HCT116 (cell line): ENCODE data around the gene ADGRB2. TPM values are rescaled to one million over a fixed set of nuclear protein-coding genes. Genes with fewer than 3 reads are reported as not detected.

Experiments
- ATAC-seq: fragments of 200-7000 bp; cut with Tn5 transposase; 2 replicates; pipeline ENCODE4 v1.9.1; 2020; ENCODE audit warnings: mild to moderate bottlenecking, moderate library complexity
- BruUV-seq: library from RNA; stranded (reverse); fragments of 400-500 nt; replicated peaks from 2 replicates; lab custom pipeline; 2021; lab: Mats Ljungman, UMichigan
- CTCF ChIA-PET: fragments of 300-600 bp; sonication (Branson Sonifier 250); formaldehyde crosslinking; loops from one replicate; lab custom pipeline; 2021; ENCODE audit warnings: antibody characterized with exemption; lab: Charles Lee
- POLR2A ChIA-PET: fragments of 300-600, 350-600 bp; sonication (Branson Sonifier 250); formaldehyde crosslinking; loops from one replicate; lab custom pipeline; 2021; ENCODE audit warnings: antibody characterized with exemption; lab: Charles Lee
- RAD21 ChIA-PET, 2 experiments: fragments of 300-600 bp; sonication (Branson Sonifier 250); formaldehyde crosslinking; loops; one replicate each; lab custom pipeline; 2023; ENCODE audit warnings: low total read pairs in 2 of 2; ENCODE audit not compliant: uncharacterized antibody in 2 of 2, unreplicated experiment in 2 of 2, low non-redundant PET in 1 of 2; lab: Charles Lee
- DNase-seq: peaks from one replicate; pipeline ENCODE4 v3.0.0-alpha.2; 2010; ENCODE audit warnings: low read depth, low spot score
- H2AFZ ChIP-seq: fragments of 200-600 bp; shearing (Covaris generic), sonication (generic); 2 replicates; pipeline ENCODE4 v1.6.1; 2017; ENCODE audit warnings: low read depth, mixed run types, mixed read lengths, antibody characterized with exemption, low read length; ENCODE audit not compliant: poor library complexity, severe bottlenecking
- H3K27ac ChIP-seq: 2 replicates; pipeline ENCODE4 v1.5.1; 2012; ENCODE audit warnings: low read depth, low read length
- H3K27me3 ChIP-seq: fragments of 200-600 bp; sonication (generic); 2 replicates; pipeline ENCODE4 v1.6.1; 2016; ENCODE audit warnings: mixed run types, low read length, mixed read lengths; ENCODE audit not compliant: insufficient read depth
- H3K36me3 ChIP-seq, 2 experiments: fragments of 200-500 bp in 1 of 2; fragments of 200-600 bp in 1 of 2; sonication (Bioruptor generic) in 1 of 2; sonication (generic) in 1 of 2; 2 replicates each; pipeline versions ENCODE4 v1.5.1 to v1.6.1; 2014 to 2016; ENCODE audit warnings: low read length in 2 of 2, inconsistent platforms in 1 of 2, mixed read lengths in 1 of 2, mixed run types in 1 of 2; ENCODE audit not compliant: insufficient read depth in 2 of 2, control insufficient read depth in 1 of 2
- H3K4me1 ChIP-seq, 2 experiments: fragments of 200-600 bp in 1 of 2; sonication (generic) in 1 of 2; 2 replicates each; pipeline versions ENCODE4 v1.5.1 to v1.6.1; 2012 to 2017; ENCODE audit warnings: low read length in 2 of 2, inconsistent platforms in 1 of 2, mild to moderate bottlenecking in 1 of 2, mixed read lengths in 1 of 2, mixed run types in 1 of 2, moderate library complexity in 1 of 2; ENCODE audit not compliant: insufficient read depth in 2 of 2, control insufficient read depth in 1 of 2
- H3K4me2 ChIP-seq: fragments of 200-600 bp; sonication (generic); 2 replicates; pipeline ENCODE4 v1.6.1; 2017; ENCODE audit warnings: mixed run types, low read length, mixed read lengths
- H3K4me3 ChIP-seq, 2 experiments: fragments of 200-600 bp in 1 of 2; sonication (generic) in 1 of 2; replicated peaks in 1 of 2; 2 replicates each; pipeline ENCODE4 v1.5.1; 2011 to 2016; ENCODE audit warnings: low read length in 2 of 2, control low read depth in 1 of 2, low read depth in 1 of 2, mild to moderate bottlenecking in 1 of 2, mixed read lengths in 1 of 2, mixed run types in 1 of 2
- H3K79me2 ChIP-seq: fragments of 200-600 bp; sonication (generic); 2 replicates; pipeline ENCODE4 v1.6.1; 2017; ENCODE audit warnings: mild to moderate bottlenecking, mixed run types, low read length, moderate library complexity, mixed read lengths; ENCODE audit not compliant: insufficient read depth
- H3K9ac ChIP-seq: fragments of 200-600 bp; sonication (generic); 2 replicates; pipeline ENCODE4 v1.6.1; 2016; ENCODE audit warnings: low read length, mixed read lengths
- H3K9me2 ChIP-seq: fragments of 200-600 bp; sonication (generic), shearing (Covaris generic); 2 replicates; pipeline ENCODE4 v1.6.1; 2017; ENCODE audit warnings: mixed run types, mild to moderate bottlenecking, moderate library complexity; ENCODE audit not compliant: insufficient read depth
- H3K9me3 ChIP-seq, 2 experiments: fragments of 200-500 bp in 1 of 2; fragments of 200-600 bp in 1 of 2; sonication (Bioruptor generic) in 1 of 2; sonication (generic) in 1 of 2; 2 replicates each; pipeline ENCODE4 v1.6.1; 2014 to 2017; ENCODE audit warnings: low read length in 2 of 2, mixed read lengths in 2 of 2, inconsistent platforms in 1 of 2, low read depth in 1 of 2, mild to moderate bottlenecking in 1 of 2, mixed run types in 1 of 2, moderate library complexity in 1 of 2; ENCODE audit not compliant: control insufficient read depth in 1 of 2, insufficient read depth in 1 of 2
- H4K20me1 ChIP-seq: fragments of 200-600 bp; sonication (generic), shearing (Covaris generic); 2 replicates; pipeline ENCODE4 v1.6.1; 2017; ENCODE audit warnings: mixed run types, mild to moderate bottlenecking, moderate library complexity; ENCODE audit not compliant: insufficient read depth
- CBX3 ChIP-seq: IDR thresholded peaks from 2 replicates; pipeline ENCODE4 v1.6.1; 2012; ENCODE audit warnings: low read depth
- CEBPB ChIP-seq: IDR thresholded peaks from 2 replicates; pipeline ENCODE4 v1.6.1; 2012; ENCODE audit warnings: low read depth
- EGR1 ChIP-seq: IDR thresholded peaks from 2 replicates; pipeline ENCODE4 v1.6.1; 2012; ENCODE audit warnings: low read depth
- ELF1 ChIP-seq: IDR thresholded peaks from 2 replicates; pipeline ENCODE4 v1.6.1; 2012; ENCODE audit warnings: low read depth, borderline replicate concordance
- POLR2AphosphoS5 ChIP-seq: IDR thresholded peaks from 2 replicates; pipeline ENCODE4 v1.6.1; 2011; ENCODE audit warnings: mild to moderate bottlenecking, low read depth, low read length, moderate library complexity
- RAD21 ChIP-seq: IDR thresholded peaks from 2 replicates; pipeline ENCODE4 v1.6.1; 2012; ENCODE audit warnings: low read depth, mild to moderate bottlenecking
- SIN3A ChIP-seq: IDR thresholded peaks from 2 replicates; pipeline ENCODE4 v1.6.1; 2012; ENCODE audit warnings: low read depth
- SP1 ChIP-seq: IDR thresholded peaks from 2 replicates; pipeline ENCODE4 v1.6.1; 2012; ENCODE audit warnings: low read depth
- ZFX ChIP-seq: fragments of 450-650 bp; IDR thresholded peaks from 2 replicates; pipeline ENCODE4 v1.6.1; 2017
- ZNF274 ChIP-seq: fragments of 200-500 bp; sonication (Bioruptor generic); IDR thresholded peaks from 2 replicates; pipeline ENCODE4 v1.6.1; 2014; ENCODE audit warnings: mild to moderate bottlenecking, low read depth, low read length, inconsistent platforms
- intact Hi-C: fragments of 100-400 bp; cut with micrococcal nuclease; formaldehyde crosslinking; loops from 2 replicates; pipeline ENCODE4 v1.10.0; 2022
- total RNA-seq: library from RNA; stranded (reverse); gene quantifications from one replicate; pipeline ENCODE4 v1.2.1, GENCODE V29; 2021; ENCODE audit not compliant: unreplicated experiment
- TF ChIP-seq, protein P1 (sequence below), 3 experiments: fragments of 200-600 bp in 1 of 3; sonication (generic) in 1 of 3; IDR thresholded peaks in 2 of 3; conservative IDR thresholded peaks in 1 of 3; 2 replicates each; pipeline ENCODE4 v1.5.1; 2012 to 2017; ENCODE audit warnings: low read depth in 2 of 3, low read length in 2 of 3, antibody characterized with exemption in 1 of 3, borderline replicate concordance in 1 of 3, control low read depth in 1 of 3, mild to moderate bottlenecking in 1 of 3, mixed read lengths in 1 of 3, mixed run types in 1 of 3, moderate library complexity in 1 of 3; ENCODE audit not compliant: insufficient read depth in 1 of 3
- TF ChIP-seq, protein P2 (sequence below): IDR thresholded peaks from 2 replicates; pipeline ENCODE4 v1.6.1; 2011; ENCODE audit warnings: mild to moderate bottlenecking, low read length, moderate library complexity; ENCODE audit not compliant: insufficient replicate concordance; ENCODE audit errors: extremely low read depth

The ADGRB2 gene
- total RNA-seq, 1 experiment from 2014 or later, result 10.1 TPM

DNA sequence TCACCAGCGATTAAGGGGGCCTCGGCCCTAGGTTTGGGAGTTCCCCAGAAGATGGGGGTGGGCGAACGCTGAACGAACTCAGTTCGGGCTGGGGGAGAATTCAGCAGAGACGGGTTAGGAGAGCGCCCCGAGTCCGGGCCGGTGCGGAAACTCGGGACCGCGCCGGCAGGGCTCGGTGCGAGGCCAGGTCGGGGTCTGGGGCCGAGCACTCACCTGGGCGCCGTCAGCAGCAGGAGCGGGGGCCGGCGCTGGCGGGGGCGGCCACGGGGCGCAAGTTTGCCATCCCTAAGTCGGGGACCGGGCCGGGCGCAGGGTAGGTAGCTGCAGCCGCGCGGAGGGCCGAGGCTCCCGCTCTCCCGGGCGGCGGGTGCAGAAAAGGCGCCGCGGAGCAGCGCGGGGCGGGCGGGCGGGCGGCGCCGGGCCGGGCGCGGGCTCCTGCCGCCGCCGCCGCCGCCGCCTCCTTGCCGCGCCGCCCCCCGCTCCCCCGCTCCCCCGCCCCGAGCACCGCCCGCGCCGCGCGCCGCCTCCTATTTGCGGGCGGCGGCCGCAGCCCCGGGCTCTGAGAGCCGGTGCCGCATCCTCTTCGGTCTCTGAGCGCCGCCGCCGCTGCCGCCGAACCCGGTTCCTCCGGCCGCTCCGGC lies 349 bp downstream of the ADGRB2 start:
- Histone ChIP-seq H3K9me2 (no peaks in the 10 kb centered on the region), H3K79me2 (no peaks in the 10 kb centered on the region), H3K4me2 (peak overlapping the region; percentile 96), H4K20me1 (no peaks in the 10 kb centered on the region), H3K9me3 (no peaks in the 10 kb centered on the region), H3K4me1 (peaks cover 31 to 58% of the 10 kb centered on the region in 2 experiments), H3K27ac (peak overlapping the region; percentile 39; the same call in 1 of the 2 replicates), H3K9ac (peak overlapping the region; percentile 57), H2AFZ (no peak overlapping the region), H3K36me3 (no peaks in the 10 kb centered on the region), H3K4me3 (peak overlapping the region; percentile 61 to 71), H3K27me3 (no peaks in the 10 kb centered on the region)
- intact Hi-C loops, result loop anchor here (2.0 kb wide), 1 partner anchor 25 kb away; no protein-coding TSS in a partner anchor
- ChIA-PET RAD21 (interaction anchor here in 1 of 2 experiments (1.0 to 2.1 kb wide), 2 partner anchors 25 to 200 kb away, joined by 4 to 13 read pairs; no protein-coding TSS in a partner anchor), CTCF (interaction anchor here (1.2 to 3.6 kb wide), 2 partner anchors 16 to 25 kb away, joined by 4 to 27 read pairs; no protein-coding TSS in a partner anchor), POLR2A (no interaction called here)
- ATAC-seq, result peak; percentile 12
- no peak for DNase-seq
- no TSS peak for BruUV-seq
- TF ChIP-seq CEBPB (no peak), ZFX (0 out of 2 replicates have a peak, but pooled peaks have one; percentile 17), ZNF274 (no peak), RAD21 (no peak), ELF1 (no peak), CBX3 (no peak), POLR2AphosphoS5 (peak; percentile 18; the same call in 1 of the 2 replicates), SIN3A (no peak), EGR1 (no peak), SP1 (no peak)
- TF ChIP-seq, protein P1, sequence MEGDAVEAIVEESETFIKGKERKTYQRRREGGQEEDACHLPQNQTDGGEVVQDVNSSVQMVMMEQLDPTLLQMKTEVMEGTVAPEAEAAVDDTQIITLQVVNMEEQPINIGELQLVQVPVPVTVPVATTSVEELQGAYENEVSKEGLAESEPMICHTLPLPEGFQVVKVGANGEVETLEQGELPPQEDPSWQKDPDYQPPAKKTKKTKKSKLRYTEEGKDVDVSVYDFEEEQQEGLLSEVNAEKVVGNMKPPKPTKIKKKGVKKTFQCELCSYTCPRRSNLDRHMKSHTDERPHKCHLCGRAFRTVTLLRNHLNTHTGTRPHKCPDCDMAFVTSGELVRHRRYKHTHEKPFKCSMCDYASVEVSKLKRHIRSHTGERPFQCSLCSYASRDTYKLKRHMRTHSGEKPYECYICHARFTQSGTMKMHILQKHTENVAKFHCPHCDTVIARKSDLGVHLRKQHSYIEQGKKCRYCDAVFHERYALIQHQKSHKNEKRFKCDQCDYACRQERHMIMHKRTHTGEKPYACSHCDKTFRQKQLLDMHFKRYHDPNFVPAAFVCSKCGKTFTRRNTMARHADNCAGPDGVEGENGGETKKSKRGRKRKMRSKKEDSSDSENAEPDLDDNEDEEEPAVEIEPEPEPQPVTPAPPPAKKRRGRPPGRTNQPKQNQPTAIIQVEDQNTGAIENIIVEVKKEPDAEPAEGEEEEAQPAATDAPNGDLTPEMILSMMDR (IDR thresholded peaks at IDR 0.05 in 2 of 3, conservative IDR thresholded peaks at IDR 0.05 in 1 of 3; ENCODE audit: borderline replicate concordance in 1 of 3, insufficient read depth in 1 of 3, low read depth in 2 of 3, low read length in 2 of 3), result no peak
- TF ChIP-seq, protein P2, sequence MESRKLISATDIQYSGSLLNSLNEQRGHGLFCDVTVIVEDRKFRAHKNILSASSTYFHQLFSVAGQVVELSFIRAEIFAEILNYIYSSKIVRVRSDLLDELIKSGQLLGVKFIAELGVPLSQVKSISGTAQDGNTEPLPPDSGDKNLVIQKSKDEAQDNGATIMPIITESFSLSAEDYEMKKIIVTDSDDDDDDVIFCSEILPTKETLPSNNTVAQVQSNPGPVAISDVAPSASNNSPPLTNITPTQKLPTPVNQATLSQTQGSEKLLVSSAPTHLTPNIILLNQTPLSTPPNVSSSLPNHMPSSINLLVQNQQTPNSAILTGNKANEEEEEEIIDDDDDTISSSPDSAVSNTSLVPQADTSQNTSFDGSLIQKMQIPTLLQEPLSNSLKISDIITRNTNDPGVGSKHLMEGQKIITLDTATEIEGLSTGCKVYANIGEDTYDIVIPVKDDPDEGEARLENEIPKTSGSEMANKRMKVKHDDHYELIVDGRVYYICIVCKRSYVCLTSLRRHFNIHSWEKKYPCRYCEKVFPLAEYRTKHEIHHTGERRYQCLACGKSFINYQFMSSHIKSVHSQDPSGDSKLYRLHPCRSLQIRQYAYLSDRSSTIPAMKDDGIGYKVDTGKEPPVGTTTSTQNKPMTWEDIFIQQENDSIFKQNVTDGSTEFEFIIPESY, result no peak
